Neural cell (in vitro differentiated cells): ENCODE measurements around the gene SPATA19. TPM values are rescaled to one million over a fixed set of nuclear protein-coding genes. Genes with fewer than 3 reads are reported as not detected.

ENCODE experiments used
- H2AFZ ChIP-seq: fragments of 200-600, 300-800 bp; sonication (generic), shearing (Covaris generic); 2 replicates; pipeline ENCODE4 v1.6.0; 2014; ENCODE audit warnings: low read depth, mild to moderate bottlenecking, antibody characterized with exemption, low read length, moderate library complexity
- H3F3A ChIP-seq: fragments of 200-600 bp; shearing (Covaris generic); 2 replicates; pipeline ENCODE4 v1.6.1; 2016; ENCODE audit warnings: mild to moderate bottlenecking, moderate library complexity, mixed read lengths, antibody characterized with exemption, low read length; ENCODE audit not compliant: insufficient read depth, poor library complexity, severe bottlenecking
- H3K27ac ChIP-seq: fragments of 200-600, 300-800 bp; sonication (generic), shearing (Covaris generic); 2 replicates; pipeline ENCODE4 v1.5.1; 2014; ENCODE audit warnings: mild to moderate bottlenecking, low read length, moderate library complexity
- H3K27me3 ChIP-seq: fragments of 300-800, 200-600 bp; sonication (generic), shearing (Covaris generic); 2 replicates; pipeline ENCODE4 v1.6.0; 2014; ENCODE audit warnings: mild to moderate bottlenecking, low read depth, low read length, moderate library complexity; ENCODE audit not compliant: insufficient read depth
- H3K36me3 ChIP-seq: fragments of 300-800, 200-600 bp; sonication (generic), shearing (Covaris generic); 2 replicates; pipeline ENCODE4 v1.5.1; 2014; ENCODE audit warnings: mild to moderate bottlenecking, antibody characterized with exemption, low read length, moderate library complexity; ENCODE audit not compliant: insufficient read depth
- H3K4me2 ChIP-seq: fragments of 300-800, 200-600 bp; sonication (generic), shearing (Covaris generic); 2 replicates; pipeline ENCODE4 v1.6.0; 2014; ENCODE audit warnings: mild to moderate bottlenecking, low read length
- H3K4me3 ChIP-seq: fragments of 300-800, 200-600 bp; sonication (generic), shearing (Covaris generic); 2 replicates; pipeline ENCODE4 v1.5.1; 2014; ENCODE audit warnings: mild to moderate bottlenecking, low read length, moderate library complexity
- H3K79me2 ChIP-seq: fragments of 200-600 bp; shearing (Covaris generic); replicated peaks from 2 replicates; pipeline ENCODE4 v1.6.0; 2014; ENCODE audit warnings: mild to moderate bottlenecking, low read length, moderate library complexity; ENCODE audit not compliant: insufficient read depth
- H3K9ac ChIP-seq: fragments of 300-800, 200-600 bp; sonication (generic), shearing (Covaris generic); 2 replicates; pipeline ENCODE4 v1.6.1; 2016; ENCODE audit warnings: mild to moderate bottlenecking, low read length, mixed read lengths
- H3K9me2 ChIP-seq: fragments of 200-600 bp; shearing (Covaris generic); 2 replicates; pipeline ENCODE4 v1.6.1; 2016; ENCODE audit warnings: mild to moderate bottlenecking, low read length, mixed read lengths; ENCODE audit not compliant: insufficient read depth
- H3K9me3 ChIP-seq: fragments of 200-600, 300-800 bp; sonication (generic), shearing (Covaris generic); 2 replicates; pipeline ENCODE4 v1.6.1; 2016; ENCODE audit warnings: mild to moderate bottlenecking, mixed run types, low read length, moderate library complexity, mixed read lengths
- H4K20me1 ChIP-seq: fragments of 200-600 bp; shearing (Covaris generic); 2 replicates; pipeline ENCODE4 v1.6.1; 2016; ENCODE audit warnings: mild to moderate bottlenecking, mixed run types; ENCODE audit not compliant: insufficient read depth
- CTCF ChIP-seq: fragments of 450-650 bp; IDR thresholded peaks from 2 replicates; pipeline ENCODE4 v1.5.1; 2014; ENCODE audit warnings: antibody characterized with exemption, mild to moderate bottlenecking, moderate library complexity; ENCODE audit not compliant: poor library complexity, severe bottlenecking
- EP300 ChIP-seq: fragments of 450-650 bp; conservative IDR thresholded peaks from 2 replicates; pipeline ENCODE4 v1.6.1; 2014; ENCODE audit warnings: antibody characterized with exemption, mild to moderate bottlenecking, moderate library complexity; ENCODE audit not compliant: poor library complexity, severe bottlenecking
- EZH2 ChIP-seq: fragments of 200-600, 300-800 bp; shearing (Covaris generic), sonication (generic); IDR thresholded peaks from 2 replicates; pipeline ENCODE4 v1.6.1; 2014; ENCODE audit warnings: antibody characterized with exemption, low read length, borderline replicate concordance, mild to moderate bottlenecking; ENCODE audit not compliant: insufficient read depth, poor library complexity, severe bottlenecking
- MXI1 ChIP-seq: fragments of 450-650 bp; conservative IDR thresholded peaks from 2 replicates; pipeline ENCODE4 v1.6.1; 2014; ENCODE audit warnings: antibody characterized with exemption, mild to moderate bottlenecking; ENCODE audit not compliant: poor library complexity, severe bottlenecking
- POLR2AphosphoS5 ChIP-seq: IDR thresholded peaks from 2 replicates; pipeline ENCODE4 v1.6.1; 2012
- RAD21 ChIP-seq: fragments of 450-650 bp; conservative IDR thresholded peaks from 2 replicates; pipeline ENCODE4 v1.6.1; 2014; ENCODE audit warnings: antibody characterized with exemption, mild to moderate bottlenecking, moderate library complexity
- REST ChIP-seq: IDR thresholded peaks from 2 replicates; pipeline ENCODE4 v1.6.1; 2012; ENCODE audit warnings: borderline replicate concordance
- SMC3 ChIP-seq: fragments of 450-650 bp; conservative IDR thresholded peaks from 2 replicates; pipeline ENCODE4 v1.6.1; 2014; ENCODE audit warnings: antibody characterized with exemption, mild to moderate bottlenecking, moderate library complexity; ENCODE audit not compliant: poor library complexity
- TAF1 ChIP-seq: IDR thresholded peaks from 2 replicates; pipeline ENCODE4 v1.6.1; 2012; ENCODE audit warnings: low read depth
- polyA plus RNA-seq: library from polyadenylated mRNA; depleted of rRNA; stranded (reverse); fragments of >200 nt; gene quantifications from 2 replicates; pipeline ENCODE4 v1.2.3, GENCODE V29; 2014

The SPATA19 gene
- polyA plus RNA-seq, 1 donor from 2014 or later: not detected

- Histone ChIP-seq H3K9me3 (no peaks in the 10 kb centered on the region), H3K4me2 (no peak overlapping the region), H3K79me2 (no peaks in the 10 kb centered on the region), H2AFZ (no peak overlapping the region), H3K9me2 (no peaks in the 10 kb centered on the region), H3K27ac (no peak overlapping the region), H3K36me3 (no peaks in the 10 kb centered on the region), H3F3A (no peaks in the 10 kb centered on the region), H3K27me3 (no peaks in the 10 kb centered on the region), H3K9ac (no peak overlapping the region), H3K4me3 (no peak overlapping the region), H4K20me1 (no peaks in the 10 kb centered on the region)
- TF ChIP-seq CTCF (no peak), TAF1 (no peak), SMC3 (no peak), POLR2AphosphoS5 (no peak), REST (no peak), RAD21 (no peak), MXI1 (no peak), EP300 (no peak), EZH2 (no peak)
Observed at GRCh38 chr11:133823211-133823610, 22.1 kb downstream of the SPATA19 start.

DNA sequence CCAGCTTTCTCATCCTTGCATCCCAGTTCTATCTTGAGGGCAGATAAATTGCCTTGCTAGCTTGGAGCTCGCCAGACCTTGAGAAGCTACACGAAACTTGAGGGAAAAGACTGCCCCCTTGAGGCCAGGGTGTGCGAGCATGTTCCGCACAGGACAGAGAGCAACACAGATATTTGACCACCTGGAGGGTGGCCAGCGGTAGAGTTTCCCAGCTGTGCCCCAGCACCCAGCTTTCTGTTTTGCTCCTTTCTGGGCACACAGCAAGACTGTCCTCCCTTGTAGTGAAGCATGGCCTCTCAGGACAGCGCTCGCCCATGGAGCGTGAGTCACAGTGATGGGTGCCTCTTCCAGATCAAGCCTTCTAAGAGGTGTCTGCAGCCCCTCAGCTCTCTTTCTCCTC is 23.5 kb downstream of the SPATA19 start:
- Histone ChIP-seq H3F3A (no peaks in the 10 kb centered on the region), H3K36me3 (no peaks in the 10 kb centered on the region), H4K20me1 (no peaks in the 10 kb centered on the region), H3K79me2 (no peaks in the 10 kb centered on the region), H3K27me3 (no peaks in the 10 kb centered on the region), H3K9ac (no peak overlapping the region), H2AFZ (no peak overlapping the region), H3K4me3 (no peak overlapping the region), H3K9me3 (no peaks in the 10 kb centered on the region), H3K27ac (no peak overlapping the region), H3K4me2 (no peak overlapping the region), H3K9me2 (no peaks in the 10 kb centered on the region)
- peak; percentile 66 for TF ChIP-seq CTCF
- no peak for TF ChIP-seq REST
- peak; percentile 70 for TF ChIP-seq SMC3
- TF ChIP-seq RAD21: peak; percentile 67
